Pons (tissue), 1 donor: Measurements from ENCODE around the gene ITGA2.
A peak's percentile ranks its signal among the peaks of the same experiment; 100 is the strongest.
"Not testable (repeated sequence)": the region's sequence is repeated elsewhere in the genome, so short reads cannot be mapped to it uniquely, and the experiment has no call there.

Experiments used
- DNase-seq: peaks from one replicate; pipeline ENCODE4 v3.0.0-alpha.2; 2016; ENCODE audit warnings: low spot score

ITGA2 gene

DNA sequence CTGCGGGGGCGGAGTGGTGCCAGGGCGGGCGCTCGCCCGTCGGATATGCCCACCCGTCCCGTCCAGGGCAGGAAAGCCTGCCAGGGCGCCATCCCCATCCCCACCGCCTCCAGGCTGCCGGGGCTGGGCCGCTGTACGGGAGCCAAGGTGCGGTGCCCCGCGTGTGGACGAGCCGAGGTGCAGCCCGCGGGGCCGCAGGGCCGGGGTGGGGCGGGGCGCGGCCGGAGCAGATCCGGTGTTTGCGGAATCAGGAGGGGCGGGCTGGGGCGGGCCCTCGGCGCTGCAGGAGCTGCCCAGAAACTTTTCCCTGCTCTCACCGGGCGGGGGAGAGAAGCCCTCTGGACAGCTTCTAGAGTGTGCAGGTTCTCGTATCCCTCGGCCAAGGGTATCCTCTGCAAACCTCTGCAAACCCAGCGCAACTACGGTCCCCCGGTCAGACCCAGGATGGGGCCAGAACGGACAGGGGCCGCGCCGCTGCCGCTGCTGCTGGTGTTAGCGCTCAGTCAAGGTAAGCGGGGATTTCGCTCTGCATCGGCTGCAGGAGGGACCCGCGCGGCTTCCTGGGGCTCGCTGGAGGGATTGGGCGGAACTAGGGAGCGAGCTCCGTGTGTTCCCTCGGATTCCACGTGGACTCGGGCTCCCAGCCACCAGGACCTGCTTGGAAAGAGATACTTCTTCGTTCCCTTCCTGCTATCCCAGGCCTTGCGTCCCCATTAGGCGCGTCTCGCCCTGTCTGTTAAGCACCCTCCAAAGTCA is at the start of gene ITGA2:
ITGA2 (plus strand) TSS at position 328 of the 756 bp plus-strand sequence; CDS start at position 445, 117 bp downstream.
- DNase-seq: no peak

DNA sequence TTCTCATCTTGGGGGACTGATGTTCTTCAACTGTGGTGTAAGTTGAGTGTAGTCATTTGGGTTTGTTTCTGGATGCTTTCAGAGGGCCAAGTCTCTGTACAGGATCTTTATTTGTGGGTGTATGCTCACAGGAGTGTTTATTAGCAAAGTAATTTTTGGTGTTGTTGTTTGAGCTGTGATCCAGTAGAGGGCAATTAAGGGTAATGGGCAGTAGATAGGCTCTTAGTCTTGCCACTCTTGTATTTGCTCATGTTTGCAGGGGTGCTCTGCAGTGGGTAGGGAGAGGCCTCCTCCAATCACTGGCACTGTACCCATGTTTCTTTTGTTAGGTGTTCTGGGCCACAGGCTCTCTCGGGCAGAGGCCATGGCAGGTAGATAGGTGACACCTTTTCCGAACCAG is 45.9 kb upstream of the ITGA2 start:
- DNase-seq: no peak

DNA sequence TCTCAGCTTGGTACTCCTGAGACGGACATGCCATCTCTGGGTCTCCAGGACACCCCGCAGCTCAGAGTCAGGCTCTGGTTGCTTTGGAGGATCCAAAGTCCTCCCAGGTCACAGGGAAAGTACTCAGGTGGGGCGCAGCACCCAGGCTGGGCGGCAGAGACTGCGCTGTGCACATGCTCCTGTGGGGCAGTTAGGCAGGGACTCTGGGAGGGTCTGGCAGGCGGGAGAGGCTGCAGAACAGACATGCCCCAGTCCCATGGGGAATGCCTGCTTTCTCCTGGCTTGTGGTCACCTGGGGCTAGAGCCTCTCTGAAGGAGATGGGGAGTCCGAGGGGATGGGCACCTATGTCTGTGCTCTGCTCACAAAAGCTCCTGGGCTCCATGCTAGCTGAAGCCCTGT is 45.3 kb upstream of the ITGA2 start:
- no peak for DNase-seq

DNA sequence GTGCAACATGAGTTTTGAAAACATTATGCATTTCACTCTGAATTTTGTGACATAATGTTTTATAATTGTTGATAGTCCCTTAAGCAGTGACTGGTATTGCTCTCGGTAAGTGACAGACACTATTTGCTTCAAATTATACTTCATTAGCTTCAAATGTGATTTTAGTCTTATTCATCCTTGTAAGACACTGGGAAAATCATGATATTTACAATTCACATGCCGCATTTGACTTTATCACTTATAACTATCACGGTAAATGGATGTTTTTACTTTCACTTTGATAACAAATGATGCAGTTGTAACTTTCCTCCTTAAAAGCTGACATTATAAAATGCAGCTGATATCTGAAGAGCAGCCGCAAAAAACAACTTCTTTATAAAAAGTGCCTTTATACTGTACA is 44.1 kb upstream of the ITGA2 start:
- no peak for DNase-seq

DNA sequence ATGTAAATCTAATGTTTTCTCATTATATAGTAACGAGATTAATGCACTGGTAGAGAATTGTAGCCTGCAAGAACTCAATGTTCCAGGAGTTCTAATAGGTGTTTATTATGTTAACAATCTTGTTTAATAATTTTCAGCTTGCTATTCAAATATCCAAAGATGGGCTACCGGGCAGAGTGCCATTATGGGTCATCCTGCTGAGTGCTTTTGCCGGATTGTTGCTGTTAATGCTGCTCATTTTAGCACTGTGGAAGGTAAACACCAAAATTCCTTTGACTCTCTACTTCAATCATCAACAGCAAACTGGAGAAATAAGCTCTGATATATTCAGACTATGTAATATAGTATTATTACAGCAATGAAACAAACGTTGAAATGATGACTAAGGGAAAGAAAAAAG is 41.9 kb upstream of the ITGA2 start:
- no peak for DNase-seq

DNA sequence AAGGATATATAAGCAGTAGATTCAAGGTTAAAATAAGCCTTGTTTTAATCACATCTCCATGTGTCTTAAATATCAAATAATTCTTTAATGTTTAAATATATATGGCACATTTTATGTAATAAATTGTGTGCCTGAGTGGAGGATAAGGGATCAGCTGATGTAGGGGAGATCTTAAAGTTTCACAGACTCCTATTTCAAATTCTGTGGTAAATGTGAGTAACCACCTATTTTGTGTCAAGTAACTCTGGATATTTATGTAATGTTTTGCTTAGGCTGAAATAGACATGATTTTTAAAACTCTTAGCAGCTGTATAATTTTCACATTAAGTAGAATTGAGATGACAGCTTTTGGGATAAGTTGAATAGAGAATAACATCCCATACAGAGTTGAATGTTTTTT is 41.3 kb upstream of the ITGA2 start:
- DNase-seq: no peak

DNA sequence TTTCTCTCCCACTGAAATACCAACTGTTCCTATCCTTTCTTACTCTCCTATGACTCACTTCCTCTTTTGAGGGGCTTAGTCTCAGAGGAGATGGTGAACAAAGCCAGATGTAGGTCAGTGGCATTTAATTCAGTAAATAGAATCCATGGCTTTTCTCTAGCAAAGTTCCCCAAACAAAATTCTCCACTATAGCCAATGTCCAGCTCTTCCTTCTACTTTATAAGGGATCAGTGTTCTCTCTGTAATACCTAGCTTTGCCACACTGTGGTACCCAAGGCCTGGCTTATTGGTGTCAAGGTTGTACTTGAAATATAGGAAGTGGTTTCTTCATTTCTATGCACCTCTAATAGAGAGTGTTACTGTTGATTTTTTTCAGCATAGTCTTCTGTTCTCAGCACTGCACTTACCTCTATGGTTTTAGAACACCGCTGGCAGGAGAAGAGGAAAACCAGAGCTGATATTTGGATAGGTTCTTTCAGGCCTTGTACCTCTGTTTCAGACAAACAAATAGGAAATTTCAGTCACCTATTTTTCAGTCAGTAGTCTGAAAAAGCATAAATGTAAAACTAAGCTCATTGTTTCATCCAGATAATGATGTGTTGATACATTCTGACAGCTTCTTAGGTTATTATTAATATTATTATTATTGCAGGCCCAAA is 40.6 kb upstream of the ITGA2 start:
- peak; percentile 93 for DNase-seq

DNA sequence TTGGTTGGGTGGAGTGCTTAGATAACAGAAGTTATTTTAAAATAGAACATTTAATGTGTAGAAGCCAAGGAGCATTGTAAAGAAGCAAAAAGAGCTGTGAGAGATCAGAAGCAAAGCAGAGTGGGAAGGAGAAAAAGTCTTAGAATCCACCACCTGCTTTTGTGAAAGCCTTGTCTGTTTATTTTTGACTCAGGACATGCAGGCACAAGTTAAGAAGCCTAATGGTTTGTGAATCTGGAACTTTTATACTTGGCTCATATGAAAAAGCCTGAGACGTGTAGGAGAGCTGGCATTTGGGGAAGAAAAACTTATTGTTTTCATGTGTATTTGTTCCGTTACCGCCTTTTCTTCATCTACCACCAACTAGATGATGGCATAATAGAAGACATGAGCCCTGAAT is 38.5 kb upstream of the ITGA2 start:
- no peak for DNase-seq

DNA sequence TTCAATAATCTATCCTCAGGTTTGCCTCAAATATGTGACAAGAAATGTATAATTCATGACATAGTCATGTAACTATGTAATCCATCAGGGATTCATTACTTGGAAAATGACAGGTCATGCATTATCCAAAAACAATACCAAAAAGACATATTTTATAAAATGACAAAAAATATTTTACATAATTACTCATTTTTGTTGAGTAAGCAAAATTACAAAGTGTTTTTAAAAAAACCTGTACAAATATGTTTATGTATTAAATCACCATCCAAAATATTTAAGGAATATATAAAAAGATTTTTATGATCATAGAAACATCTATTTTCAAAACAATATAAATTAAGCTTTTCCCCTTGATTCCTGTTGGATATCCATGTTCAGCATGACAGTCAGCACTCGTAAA is 36.7 kb upstream of the ITGA2 start:
- DNase-seq: no peak

DNA sequence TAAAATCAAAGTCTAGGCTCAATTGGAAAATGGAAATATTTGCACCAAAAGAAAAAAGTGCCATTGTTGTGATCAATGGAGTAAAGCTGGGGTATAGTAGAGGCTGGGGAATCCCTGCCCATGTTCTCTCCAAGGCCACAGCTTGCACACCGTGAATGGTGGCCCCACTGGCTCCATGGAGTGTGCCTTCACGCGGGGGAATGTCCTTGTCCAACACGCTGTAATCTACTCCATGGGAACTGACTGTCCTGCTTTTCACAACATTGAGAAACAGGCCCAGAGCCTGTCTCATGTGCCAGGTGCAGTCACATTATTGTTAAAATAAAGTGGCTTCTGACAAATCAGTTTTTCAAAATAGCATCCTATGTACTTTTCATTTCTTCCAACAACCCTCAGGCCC is 33.1 kb upstream of the ITGA2 start:
- no peak for DNase-seq

DNA sequence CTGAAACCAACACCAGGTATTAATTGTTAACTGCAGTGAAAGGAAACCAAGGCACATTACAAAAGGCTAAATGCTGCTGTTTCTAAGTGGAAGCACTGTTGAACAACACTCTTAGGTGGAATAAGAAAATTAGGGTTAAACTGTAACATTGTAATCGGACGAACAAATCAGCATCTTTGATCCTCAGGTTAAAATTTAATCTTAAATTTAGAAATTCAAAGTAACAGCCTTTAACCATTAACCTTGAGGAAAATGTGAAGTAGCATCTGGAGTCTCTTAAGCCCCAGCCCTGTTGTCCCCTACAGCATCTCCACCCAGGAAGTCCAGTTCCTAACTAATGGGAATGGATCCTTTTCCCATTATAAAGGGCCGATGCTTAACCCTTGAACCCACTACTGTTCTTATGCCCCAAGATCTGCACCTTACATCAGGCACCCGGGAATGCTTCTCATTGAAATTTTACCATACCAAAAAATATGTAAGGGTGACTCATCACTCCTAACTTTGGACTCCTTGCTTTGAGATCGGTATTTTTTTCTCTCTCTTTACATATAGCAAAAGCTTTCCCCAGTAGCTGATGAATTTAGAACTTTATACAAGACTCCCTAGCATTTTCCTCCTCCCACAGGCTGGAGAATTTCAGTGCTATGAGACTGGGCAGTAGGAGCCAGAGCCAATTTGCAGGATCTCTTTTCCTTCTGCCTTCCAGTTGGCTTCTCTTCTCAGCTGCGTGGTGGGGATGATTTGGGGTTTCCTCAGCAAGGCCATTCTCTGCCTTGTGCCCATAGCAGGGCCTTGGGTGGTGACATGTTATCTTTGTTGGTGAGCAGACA is 32.0 kb upstream of the ITGA2 start:
- no peak for DNase-seq

DNA sequence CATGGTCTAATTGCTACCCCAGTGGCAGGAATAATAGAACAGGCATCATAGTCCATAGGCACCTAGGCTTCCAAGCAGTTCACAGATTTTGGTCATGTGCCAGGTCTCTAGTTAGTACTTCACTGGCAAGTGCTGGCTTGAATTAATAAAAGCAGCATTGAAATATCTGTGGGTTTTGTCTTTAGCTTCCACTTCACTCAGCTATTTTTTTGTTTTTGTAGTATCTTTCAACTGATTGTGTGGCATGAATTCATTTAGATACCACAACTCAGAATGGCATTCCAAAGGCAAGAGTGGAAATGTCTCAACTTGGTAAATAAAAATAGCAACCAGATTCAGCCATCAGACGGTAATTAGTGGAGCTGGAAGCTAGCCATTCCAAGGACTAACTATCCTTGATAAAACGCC is 27.9 kb upstream of the ITGA2 start:
- no peak for DNase-seq

DNA sequence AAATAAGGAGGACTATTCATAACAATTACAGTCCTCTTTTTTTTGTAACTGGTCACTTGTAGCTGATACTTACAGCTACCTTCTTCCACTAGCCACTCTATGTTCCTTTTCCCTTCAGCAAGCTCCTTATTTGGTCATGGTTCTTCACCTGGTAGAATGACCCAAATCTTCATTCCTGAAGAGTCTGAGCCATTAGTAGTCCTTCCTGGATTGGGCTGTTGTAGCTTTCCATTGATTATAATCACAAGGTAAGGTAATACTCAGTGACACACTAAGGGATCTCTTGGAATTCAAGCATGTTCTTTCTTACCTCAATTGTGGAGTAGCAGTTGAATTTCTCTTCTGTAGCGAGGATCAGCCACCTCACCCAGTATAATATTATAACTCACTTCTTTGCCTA is 25.5 kb upstream of the ITGA2 start:
- DNase-seq: no peak

DNA sequence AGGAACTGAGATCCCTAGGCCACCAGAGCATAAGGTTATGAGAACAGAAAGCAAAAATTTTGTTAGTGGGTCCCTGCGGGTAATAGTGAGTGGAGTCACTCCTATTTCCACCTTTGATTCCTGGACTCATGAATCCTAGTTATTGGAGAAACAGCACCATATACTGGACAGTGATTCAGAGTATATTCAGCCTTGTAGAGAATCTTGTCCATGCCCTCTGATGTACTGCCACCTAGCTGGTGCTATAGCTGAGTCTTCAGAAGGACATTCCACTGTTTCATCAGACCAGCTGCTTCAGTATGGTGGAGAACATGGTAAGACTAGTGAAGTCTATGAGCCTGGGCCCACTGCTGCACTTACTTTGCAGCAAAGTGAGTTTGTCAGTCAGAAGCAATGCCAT is 25.0 kb upstream of the ITGA2 start:
- no peak for DNase-seq

DNA sequence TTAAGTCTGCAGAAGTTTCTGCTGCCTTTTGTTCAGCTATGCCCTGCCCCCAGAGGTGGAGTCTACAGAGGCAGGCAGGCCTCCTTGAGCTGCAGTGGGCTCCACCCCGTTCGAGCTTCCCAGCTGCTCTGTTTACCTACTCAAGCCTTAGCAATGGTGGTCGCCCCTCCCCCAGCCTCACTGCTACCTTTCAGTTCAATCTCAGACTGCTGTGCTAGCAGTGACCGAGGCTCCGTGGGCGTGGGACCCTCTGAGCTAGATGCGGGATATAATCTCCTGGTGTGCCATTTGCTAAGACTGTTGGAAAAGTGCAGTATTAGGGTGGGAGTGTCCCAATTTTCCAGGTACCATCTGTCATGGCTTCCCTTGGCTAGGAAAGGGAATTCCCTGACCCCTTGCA is 13.0 kb upstream of the ITGA2 start:
- DNase-seq: not testable (repeated sequence)

DNA sequence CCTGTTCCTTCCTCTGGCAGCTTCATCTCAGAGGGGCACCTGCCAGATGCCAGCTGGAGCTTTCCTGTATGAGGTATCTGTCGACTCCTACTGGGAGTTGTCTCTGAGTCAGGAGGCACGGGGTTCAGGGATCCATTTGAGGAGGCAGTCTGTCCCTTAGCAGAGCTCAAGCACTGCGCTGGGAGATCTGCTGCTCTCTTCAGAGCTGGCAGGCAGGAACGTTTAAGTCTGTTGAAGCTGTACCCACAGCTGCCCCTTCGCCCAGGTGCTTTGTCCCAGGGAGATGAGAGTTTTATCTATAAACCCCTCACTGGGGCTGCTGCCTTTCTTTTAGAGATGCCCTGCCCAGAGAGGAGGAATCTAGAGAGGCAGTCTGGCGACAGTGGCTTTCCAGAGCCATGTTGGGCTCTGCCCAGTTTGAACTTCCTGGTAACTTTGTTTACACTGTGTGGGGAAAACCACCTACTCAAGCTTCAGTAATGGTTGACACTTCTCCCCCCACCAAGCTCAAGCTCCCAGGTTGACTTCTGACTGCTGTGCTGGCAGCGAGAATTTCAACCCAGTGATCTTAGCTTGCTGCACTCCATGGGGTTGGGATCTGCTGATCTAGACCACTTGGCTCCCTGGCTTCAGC is 11.8 kb upstream of the ITGA2 start:
- DNase-seq: no peak

DNA sequence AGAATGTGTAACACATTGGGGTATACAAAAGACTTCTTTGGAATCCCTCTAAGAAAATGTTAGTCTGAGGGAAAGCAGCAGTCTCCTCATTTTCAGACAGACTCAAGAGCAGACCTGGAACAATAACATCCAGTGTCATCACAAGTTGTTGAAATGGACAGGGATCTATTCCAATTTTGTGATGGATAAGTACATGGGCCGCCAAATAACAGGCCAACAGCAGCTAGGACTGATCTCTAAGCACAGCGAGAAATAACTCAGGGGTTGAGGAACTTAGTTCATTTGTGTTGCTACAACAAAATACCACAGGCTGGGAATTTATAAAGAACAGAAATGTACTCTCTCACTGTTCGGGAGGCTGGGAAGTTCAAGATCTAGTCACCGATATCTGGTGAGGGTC is 7.6 kb upstream of the ITGA2 start:
- no peak for DNase-seq

DNA sequence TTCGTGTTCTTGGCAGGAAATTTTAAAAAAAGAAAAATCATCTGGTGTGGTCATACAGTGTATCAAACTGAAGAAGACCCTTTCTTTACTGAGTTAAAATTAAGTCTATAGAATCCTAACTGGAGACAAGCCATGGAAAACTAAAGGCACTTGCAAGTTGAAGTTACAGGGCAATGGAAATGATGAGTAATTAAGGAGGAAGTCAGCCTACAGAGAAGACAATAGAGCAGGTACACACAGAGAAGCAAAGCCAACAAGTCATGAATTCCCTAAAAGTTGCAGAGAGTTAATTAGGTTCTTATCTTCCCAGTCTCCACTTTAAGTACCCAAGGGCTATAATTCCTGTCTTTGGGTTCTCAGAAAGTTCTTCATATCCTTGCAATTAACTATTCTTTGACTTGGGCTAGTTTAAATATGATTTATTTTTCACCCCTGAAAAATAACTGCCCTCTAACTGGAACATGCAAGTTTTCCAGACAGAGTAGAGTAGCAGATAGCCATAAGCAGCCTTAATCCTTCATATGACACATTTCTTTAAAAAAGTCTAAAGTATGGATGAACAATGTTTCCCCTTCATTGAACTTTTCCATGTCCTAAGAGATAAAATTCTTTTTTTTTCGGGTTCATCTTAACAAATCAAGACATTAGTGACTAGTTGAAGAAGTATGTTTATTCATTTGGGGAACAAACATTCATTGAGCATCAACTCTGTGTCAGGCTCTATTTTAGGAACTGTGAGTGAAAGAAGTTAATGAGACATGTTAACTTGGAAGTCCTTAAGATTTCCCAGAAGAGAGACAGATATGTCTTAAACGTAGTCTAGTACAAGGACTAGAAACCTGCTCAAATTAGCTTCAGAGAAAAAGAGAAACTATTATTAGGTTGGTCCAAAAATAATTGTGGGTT is 5.2 kb upstream of the ITGA2 start:
- no peak for DNase-seq

DNA sequence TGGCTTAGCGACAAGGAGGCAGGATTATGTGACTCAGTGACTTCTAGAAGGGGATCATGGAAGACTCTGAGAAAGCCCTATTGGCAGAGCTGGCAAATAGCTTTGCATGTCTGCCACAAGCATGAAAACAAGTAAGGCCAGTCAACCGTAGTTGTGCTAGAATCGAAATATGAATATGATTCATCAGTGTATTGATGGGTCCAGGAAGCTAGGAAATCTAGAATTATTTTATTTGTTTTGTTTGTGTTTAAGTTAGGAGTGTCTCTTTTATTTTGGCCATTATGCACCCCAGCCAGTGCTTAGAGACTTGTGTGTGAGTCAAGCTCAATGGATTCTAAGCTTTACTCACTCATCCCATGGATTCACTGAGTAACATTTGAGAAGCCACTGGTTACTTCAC is 3.8 kb upstream of the ITGA2 start:
- no peak for DNase-seq

DNA sequence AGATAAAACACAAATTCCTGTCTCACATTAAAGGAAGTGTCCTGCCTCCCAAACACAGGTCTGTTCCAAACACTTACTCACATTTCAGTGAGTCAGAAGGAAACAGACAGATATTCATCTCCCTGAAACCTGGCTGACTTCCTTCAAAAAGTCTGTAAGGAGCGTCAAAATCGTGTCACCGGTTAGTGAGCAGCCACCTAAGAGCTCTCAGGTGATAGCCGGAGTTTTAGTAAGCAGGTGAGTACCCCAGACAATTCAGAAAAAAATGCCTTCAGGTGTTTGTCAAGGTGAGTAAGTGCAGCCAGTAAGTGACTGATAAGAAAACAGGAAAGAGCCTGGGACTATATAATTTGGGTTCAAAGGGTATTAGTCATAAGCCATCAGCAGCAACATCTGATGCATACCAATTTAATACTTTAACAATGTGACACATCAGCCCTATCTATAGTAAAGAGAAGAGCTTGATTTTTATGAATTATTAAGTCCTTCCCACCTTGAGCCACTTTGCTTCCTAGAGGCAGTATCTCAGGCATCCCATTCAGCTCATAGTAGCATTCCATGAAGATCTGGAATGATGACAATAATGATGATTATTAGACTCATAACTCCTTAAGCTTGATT is 1.3 kb upstream of the ITGA2 start:
- DNase-seq: no peak
